HL-60 (cell line): ENCODE measurements around the gene TMEM53.

ENCODE experiments used
- CTCF ChIP-seq: IDR thresholded peaks from one replicate; pipeline ENCODE4 v1.5.1; 2011; ENCODE audit warnings: low read length, control low read depth, inconsistent platforms; ENCODE audit not compliant: insufficient read depth
- POLR2AphosphoS5 ChIP-seq: IDR thresholded peaks from 2 replicates; pipeline ENCODE4 v1.6.1; 2012; ENCODE audit warnings: low read depth
- REST ChIP-seq: IDR thresholded peaks from 2 replicates; pipeline ENCODE4 v1.6.1; 2012; ENCODE audit warnings: low read depth; ENCODE audit not compliant: insufficient replicate concordance

DNA sequence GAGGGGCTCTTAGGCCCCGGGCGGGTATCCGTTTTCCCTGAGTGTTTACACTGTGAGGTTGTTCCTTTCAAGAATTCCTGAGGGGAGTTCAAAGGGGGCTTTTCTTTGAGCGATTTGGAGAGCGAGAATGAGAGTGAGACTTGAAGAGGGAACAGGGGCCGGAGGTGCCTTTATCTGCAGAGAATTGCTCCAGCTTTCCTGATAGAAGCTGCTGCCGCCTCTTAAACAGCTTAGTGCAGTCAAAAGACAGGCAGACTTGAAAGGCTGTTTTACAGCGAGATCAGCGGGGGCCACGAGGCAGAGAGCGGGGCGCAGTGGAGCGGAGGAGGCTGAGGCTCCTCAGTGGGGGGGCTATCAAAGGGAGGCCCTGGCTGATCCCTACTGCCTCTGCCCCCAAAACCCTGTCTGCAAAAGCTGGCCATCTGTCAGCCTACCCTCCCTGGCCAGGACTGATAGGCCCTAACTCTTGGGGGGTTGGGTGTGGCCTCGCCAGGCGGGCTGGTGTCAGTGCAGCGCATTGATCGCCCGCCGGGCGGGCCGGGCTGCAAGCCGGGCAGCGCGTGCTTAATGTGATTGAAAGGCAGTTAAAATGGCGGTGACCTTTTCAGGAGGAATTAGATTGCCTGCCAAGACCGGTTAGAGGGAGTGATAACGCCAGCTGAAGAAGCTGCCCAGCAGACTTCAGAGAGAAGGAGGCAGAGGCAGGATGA is 36.4 kb downstream of the TMEM53 start:
- TF ChIP-seq REST (no peak), CTCF (no peak), POLR2AphosphoS5 (no peak)
